Vagina (tissue), 2 donors: ENCODE results near the gene GDF7.

Source experiments
- POLR2A ChIP-seq, 2 donors: fragments of 450-650 bp; IDR thresholded peaks; one replicate each; pipeline ENCODE4 v1.6.1; 2017; ENCODE audit warnings: antibody characterized with exemption in 2 of 2, mild to moderate bottlenecking in 2 of 2, moderate library complexity in 2 of 2
- TF ChIP-seq, protein P1 (sequence below), 3 experiments: fragments of 450-650 bp in 2 of 3; fragments of 200-600 bp in 1 of 3; sonication (generic) in 1 of 3; IDR thresholded peaks; one replicate each; pipeline ENCODE4 v1.5.1; 2017 to 2019; ENCODE audit warnings: antibody characterized with exemption in 3 of 3, mild to moderate bottlenecking in 2 of 3, moderate library complexity in 2 of 3

DNA sequence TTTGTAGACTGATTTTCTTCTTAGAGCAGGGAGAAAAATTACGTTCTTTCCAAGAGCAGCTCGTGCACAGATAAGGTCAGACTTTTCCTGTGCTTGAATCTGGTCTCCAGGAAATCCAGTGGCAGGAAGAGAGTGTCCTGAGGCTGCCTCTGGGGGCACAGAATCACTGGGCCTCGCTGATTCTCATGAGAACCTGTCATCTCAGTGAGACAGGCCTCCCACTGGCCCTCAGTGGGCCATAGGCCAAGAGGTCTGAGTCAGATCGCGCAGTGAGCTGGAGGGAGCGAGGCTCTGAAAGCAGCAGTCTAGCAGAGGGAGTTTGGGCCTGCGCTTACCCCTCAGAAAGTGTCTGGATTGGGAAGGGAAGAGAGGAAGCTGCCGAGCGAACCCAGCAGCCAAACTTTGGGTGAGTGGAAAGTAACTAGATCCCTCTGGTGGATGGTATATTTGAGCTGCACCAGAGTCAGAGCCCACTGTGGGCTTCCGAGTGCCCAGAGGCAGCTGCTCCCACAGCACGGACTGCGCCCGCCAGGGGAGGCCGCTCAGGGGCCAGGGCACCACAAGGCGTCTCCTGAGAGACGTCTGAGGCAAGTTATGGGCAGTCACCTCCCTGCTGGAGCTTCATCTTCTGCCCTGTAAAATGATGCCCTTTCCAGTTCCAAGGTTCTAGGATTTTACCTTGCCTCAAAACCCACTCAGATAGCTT lies 8.2 kb downstream of the GDF7 start:
- TF ChIP-seq, protein P1, sequence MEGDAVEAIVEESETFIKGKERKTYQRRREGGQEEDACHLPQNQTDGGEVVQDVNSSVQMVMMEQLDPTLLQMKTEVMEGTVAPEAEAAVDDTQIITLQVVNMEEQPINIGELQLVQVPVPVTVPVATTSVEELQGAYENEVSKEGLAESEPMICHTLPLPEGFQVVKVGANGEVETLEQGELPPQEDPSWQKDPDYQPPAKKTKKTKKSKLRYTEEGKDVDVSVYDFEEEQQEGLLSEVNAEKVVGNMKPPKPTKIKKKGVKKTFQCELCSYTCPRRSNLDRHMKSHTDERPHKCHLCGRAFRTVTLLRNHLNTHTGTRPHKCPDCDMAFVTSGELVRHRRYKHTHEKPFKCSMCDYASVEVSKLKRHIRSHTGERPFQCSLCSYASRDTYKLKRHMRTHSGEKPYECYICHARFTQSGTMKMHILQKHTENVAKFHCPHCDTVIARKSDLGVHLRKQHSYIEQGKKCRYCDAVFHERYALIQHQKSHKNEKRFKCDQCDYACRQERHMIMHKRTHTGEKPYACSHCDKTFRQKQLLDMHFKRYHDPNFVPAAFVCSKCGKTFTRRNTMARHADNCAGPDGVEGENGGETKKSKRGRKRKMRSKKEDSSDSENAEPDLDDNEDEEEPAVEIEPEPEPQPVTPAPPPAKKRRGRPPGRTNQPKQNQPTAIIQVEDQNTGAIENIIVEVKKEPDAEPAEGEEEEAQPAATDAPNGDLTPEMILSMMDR (IDR thresholded peaks at IDR 0.05) = no peak
- TF ChIP-seq POLR2A (IDR thresholded peaks at IDR 0.05) = no peak
